HepG2 (cell line): Measurements from ENCODE around the gene PARD3. TPM values are rescaled to one million over a fixed set of nuclear protein-coding genes. Genes with fewer than 3 reads are reported as not detected.

Experiments
- ATAC-seq: fragments of 200-7000 bp; cut with Tn5 transposase; 3 replicates; pipeline ENCODE4 v1.9.1; 2020; ENCODE audit warnings: mild to moderate bottlenecking, moderate library complexity
- BruUV-seq: library from RNA; stranded (reverse); fragments of 400-500 nt; replicated peaks from 2 replicates; lab custom pipeline; 2021; lab: Mats Ljungman, UMichigan
- CTCF ChIA-PET: fragments of 300-600 bp; formaldehyde crosslinking; extraction: SDS; loops from one replicate; lab custom pipeline; 2021; ENCODE audit warnings: low total read pairs, inconsistent platforms, low intra/inter-chr PET ratio; lab: Yijun Ruan, JAX
- POLR2A ChIA-PET: fragments of 350-600 bp; sonication (Branson Sonifier 250); formaldehyde crosslinking; loops from one replicate; lab custom pipeline; 2020; ENCODE audit warnings: antibody characterized with exemption, inconsistent platforms; lab: Yijun Ruan, JAX
- DNase-seq: peaks from one replicate; pipeline ENCODE4 v3.0.0-alpha.2; 2015; ENCODE audit warnings: low spot score
- FAIRE-seq: peaks from 3 replicates; lab custom pipeline; 2011; peaks lifted over from hg19 to GRCh38; lab: Jason Lieb, UNC
- H2AFZ ChIP-seq: one replicate; pipeline ENCODE4 v1.6.1; 2011; ENCODE audit warnings: low read length, inconsistent platforms
- H3K27ac ChIP-seq: fragments of 300-600 bp; 3 replicates; pipeline ENCODE4 v1.8.0; 2011; ENCODE audit warnings: mixed run types, mild to moderate bottlenecking, mixed read lengths, low read length, inconsistent platforms; ENCODE audit not compliant: insufficient read depth; ENCODE audit errors: extremely low read length
- H3K27me3 ChIP-seq, 2 experiments: fragments of 200-600 bp in 1 of 2; 2 replicates in 1 of 2; 3 replicates in 1 of 2; pipeline versions ENCODE4 v1.6.0 to v1.8.0; 2011; ENCODE audit warnings: low read length in 2 of 2, mild to moderate bottlenecking in 2 of 2, moderate library complexity in 2 of 2, inconsistent platforms in 1 of 2; ENCODE audit not compliant: insufficient read depth in 2 of 2, control insufficient read depth in 1 of 2
- H3K36me3 ChIP-seq, 2 experiments: fragments of 200-600 bp in 1 of 2; replicated peaks in 1 of 2; 2 replicates in 1 of 2; 3 replicates in 1 of 2; pipeline versions ENCODE4 v1.5.1 to v1.8.0; 2011; ENCODE audit warnings: low read length in 2 of 2, inconsistent platforms in 1 of 2; ENCODE audit not compliant: insufficient read depth in 2 of 2, control insufficient read depth in 1 of 2
- H3K4me1 ChIP-seq: 2 replicates; pipeline ENCODE4 v1.5.1; 2012; ENCODE audit warnings: low read length, inconsistent platforms; ENCODE audit not compliant: insufficient read depth
- H3K4me2 ChIP-seq: 2 replicates; pipeline ENCODE4 v1.6.0; 2011; ENCODE audit warnings: low read depth, low read length, inconsistent platforms
- H3K4me3 ChIP-seq, 3 experiments: fragments of 200-600 bp in 1 of 3; sonication (generic), shearing (Covaris generic) in 1 of 3; replicated peaks in 1 of 3; 2 replicates each; pipeline ENCODE4 v1.5.1; 2011 to 2016; ENCODE audit warnings: low read length in 3 of 3, inconsistent platforms in 2 of 3, low read depth in 2 of 3, mild to moderate bottlenecking in 2 of 3, control low read depth in 1 of 3, mixed read lengths in 1 of 3; ENCODE audit not compliant: insufficient read depth in 1 of 3
- H3K79me2 ChIP-seq: one replicate; pipeline ENCODE4 v1.6.1; 2011; ENCODE audit warnings: low read length, inconsistent platforms; ENCODE audit not compliant: insufficient read depth
- H3K9ac ChIP-seq: 2 replicates; pipeline ENCODE4 v1.6.0; 2011; ENCODE audit warnings: mild to moderate bottlenecking, low read depth, low read length, inconsistent platforms; ENCODE audit not compliant: insufficient read depth
- H3K9me3 ChIP-seq: 2 replicates; pipeline ENCODE4 v1.5.1; 2012; ENCODE audit warnings: mild to moderate bottlenecking, low read length
- H4K20me1 ChIP-seq: 2 replicates; pipeline ENCODE4 v1.6.0; 2011; ENCODE audit warnings: inconsistent platforms, mild to moderate bottlenecking, low read length, moderate library complexity; ENCODE audit not compliant: insufficient read depth
- ADNP ChIP-seq: sonication (generic); formaldehyde crosslinking; IDR thresholded peaks from 2 replicates; pipeline ENCODE4 v1.4.0; 2020; ENCODE audit warnings: missing genetic modification reagents
- AGO1 ChIP-seq: fragments of 200-400 bp; formaldehyde crosslinking; IDR thresholded peaks from 2 replicates; pipeline ENCODE4 v1.6.1; 2017; ENCODE audit warnings: mild to moderate bottlenecking, low read depth, low read length, moderate library complexity; ENCODE audit not compliant: poor library complexity, severe bottlenecking
- CEBPB ChIP-seq: IDR thresholded peaks from 2 replicates; pipeline ENCODE4 v1.6.1; 2011; ENCODE audit warnings: low read depth, low read length, improper control_type of control experiment, borderline replicate concordance
- ERF ChIP-seq: IDR thresholded peaks from 2 replicates; pipeline ENCODE4 v1.6.1; 2018; ENCODE audit warnings: missing biosample characterization, missing genetic modification reagents
- SMAD9 ChIP-seq: sonication (generic); formaldehyde crosslinking; IDR thresholded peaks from 2 replicates; pipeline ENCODE4 v1.5.1; 2020; ENCODE audit warnings: mild to moderate bottlenecking, missing genetic modification reagents
- TSC22D2 ChIP-seq: sonication (generic); formaldehyde crosslinking; IDR thresholded peaks from 2 replicates; pipeline ENCODE4 v1.5.1; 2020; ENCODE audit warnings: missing genetic modification reagents, mild to moderate bottlenecking, borderline replicate concordance
- ZNF546 ChIP-seq: sonication (generic); formaldehyde crosslinking; conservative IDR thresholded peaks from 2 replicates; pipeline ENCODE4 v1.8.1; 2023; ENCODE audit warnings: mild to moderate bottlenecking, missing genetic modification reagents
- ZSCAN25 ChIP-seq: sonication (generic); formaldehyde crosslinking; IDR thresholded peaks from 2 replicates; pipeline ENCODE4 v1.8.0; 2022; ENCODE audit warnings: mild to moderate bottlenecking, missing genetic modification reagents
- WGBS: methylation state at CpG from one replicate; pipeline ENCODE4 v1.1.6; 2017; ENCODE audit warnings: low lambda C conversion rate; 5-methylcytosine and 5-hydroxymethylcytosine counted together
- in situ Hi-C: cut with HindIII; loops from 2 replicates; pipeline ENCODE4 v1.10.0; 2017; ENCODE audit warnings: low pct_unique_long_range_greater_than_20kb; ENCODE audit not compliant: extremely low pct_ligation_motif_present
- intact Hi-C: fragments of 100-400 bp; cut with micrococcal nuclease; formaldehyde crosslinking; loops from one replicate; pipeline ENCODE4 v1.10.0; 2022; ENCODE audit not compliant: unreplicated experiment
- polyA plus RNA-seq, 8 experiments: library from polyadenylated mRNA; depleted of rRNA in 3 of 8; stranded (reverse) in 7 of 8; unstranded in 1 of 8; fragments of >200 nt; fragmentation: Illumina TruSeq in 4 of 8; extraction: Trizol in 4 of 8; gene quantifications; 2 replicates each; pipeline versions ENCODE4 v1.2.1 to v1.2.3, GENCODE V29; 2011 to 2016; ENCODE audit warnings: low read depth in 4 of 8, missing spikeins in 1 of 8, mixed read lengths in 1 of 8; ENCODE audit not compliant: insufficient read depth in 1 of 8
- total RNA-seq, 5 experiments: library from RNA; depleted of rRNA; stranded (reverse); fragments of >200 nt; fragmentation: Illumina TruSeq; extraction: Trizol; gene quantifications; 2 replicates each; pipeline ENCODE4 v1.2.3, GENCODE V29; 2016; ENCODE audit warnings: low read depth in 1 of 5
- TF ChIP-seq, protein P1 (sequence below): sonication (generic); formaldehyde crosslinking; IDR thresholded peaks from 2 replicates; pipeline ENCODE4 v1.4.0; 2020; ENCODE audit warnings: mild to moderate bottlenecking, missing genetic modification reagents
- TF ChIP-seq, protein P2 (sequence below): sonication (generic); formaldehyde crosslinking; IDR thresholded peaks from 2 replicates; pipeline ENCODE4 v1.4.0; 2020; ENCODE audit warnings: missing genetic modification reagents
- TF ChIP-seq, protein P3 (sequence below): IDR thresholded peaks from 2 replicates; pipeline ENCODE4 v1.6.1; 2016; ENCODE audit warnings: low read depth, missing genetic modification reagents, missing compliant biosample characterization

Gene PARD3
- total and polyA plus RNA-seq, 2 of the 13 experiments (the other 11 are each of a cell fraction or from before 2014, with no cell fraction given): 40.9 to 60.0 TPM

DNA sequence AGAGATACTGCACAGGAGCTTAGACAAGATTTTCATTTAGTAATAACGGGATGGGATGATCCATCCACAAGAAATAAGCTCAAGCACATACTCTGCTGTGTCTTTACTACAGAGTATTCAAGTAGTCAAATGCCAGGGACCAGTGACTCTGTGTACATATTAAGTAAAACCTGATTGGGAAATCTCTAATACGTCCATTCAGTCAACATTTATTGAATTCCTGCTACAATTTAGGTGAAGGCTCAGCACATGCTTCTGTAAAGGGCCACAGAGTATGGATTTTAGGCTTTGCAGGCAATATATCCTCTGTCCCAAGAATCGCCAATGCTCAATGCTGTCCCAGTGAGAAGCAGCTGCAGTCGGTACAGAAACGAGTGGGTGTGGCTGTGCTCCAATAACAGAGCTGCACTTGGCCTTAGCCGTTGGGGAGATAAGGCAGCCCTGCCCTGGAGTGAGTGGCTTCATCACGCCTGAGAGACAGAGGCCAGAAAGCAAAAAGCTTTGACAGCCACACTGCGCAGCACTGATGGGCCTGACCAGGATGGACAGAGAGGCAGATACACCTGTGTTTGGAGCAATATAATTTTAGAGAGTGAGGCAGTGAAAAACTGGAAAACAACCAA lies 186.8 kb downstream of the PARD3 start:
- intact Hi-C loops: no loop called here

DNA sequence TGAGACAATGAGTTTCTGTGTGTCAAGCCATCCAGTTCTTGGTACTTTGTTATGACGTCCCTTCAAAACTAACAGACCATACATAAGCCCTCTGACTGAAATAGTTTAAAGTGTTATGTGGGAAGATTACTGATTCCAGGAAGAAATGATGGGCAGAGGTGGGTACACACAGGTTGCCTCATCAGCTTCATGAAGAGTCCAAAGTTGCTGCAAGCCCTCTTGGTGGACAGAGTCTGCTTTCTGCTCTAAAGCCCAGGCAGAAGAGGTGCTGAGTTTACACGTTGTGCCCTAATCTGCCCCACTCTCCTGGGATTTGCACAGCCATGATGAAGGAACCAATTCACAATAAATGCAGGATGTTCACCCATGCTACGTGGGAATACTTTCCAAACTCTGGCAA lies 187.4 kb downstream of the PARD3 start:
- Histone ChIP-seq H3K27me3 (no peaks in the 10 kb centered on the region), H3K9me3 (no peaks in the 10 kb centered on the region), H4K20me1 (peaks cover 3% of the 10 kb centered on the region; the same call in 1 of the 2 replicates), H3K79me2 (no peaks in the 10 kb centered on the region), H3K36me3 (no peaks in the 10 kb centered on the region), H3K4me2 (no peak overlapping the region), H3K9ac (no peak overlapping the region), H3K4me3 (no peak overlapping the region), H2AFZ (no peak overlapping the region), H3K4me1 (peaks cover 40% of the 10 kb centered on the region), H3K27ac (no peak overlapping the region)
- in situ Hi-C loops (loop anchor here (25.0 kb wide), 2 partner anchors 490 to 1290 kb away; partner anchors contain the start of gene NRP1), intact Hi-C loops (no loop called here)
- CTCF ChIA-PET: no interaction called here
- no peak for FAIRE-seq
- POLR2A ChIA-PET: no interaction called here
- DNase-seq: peak; percentile 44
- WGBS: 77% methylated on average over 3 of the region's 3 CpGs
- peak; percentile 35 for ATAC-seq
- no TSS peak for BruUV-seq
- TF ChIP-seq, protein P1, sequence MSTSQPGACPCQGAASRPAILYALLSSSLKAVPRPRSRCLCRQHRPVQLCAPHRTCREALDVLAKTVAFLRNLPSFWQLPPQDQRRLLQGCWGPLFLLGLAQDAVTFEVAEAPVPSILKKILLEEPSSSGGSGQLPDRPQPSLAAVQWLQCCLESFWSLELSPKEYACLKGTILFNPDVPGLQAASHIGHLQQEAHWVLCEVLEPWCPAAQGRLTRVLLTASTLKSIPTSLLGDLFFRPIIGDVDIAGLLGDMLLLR (CRISPR knock-in tag): no peak
- TF ChIP-seq TSC22D2 (CRISPR knock-in tag) (no peak), ZSCAN25 (CRISPR knock-in tag) (no peak), ZNF546 (no peak), CEBPB (peak; percentile 46; the same call in 1 of the 2 replicates), ERF (CRISPR knock-in tag) (no peak), SMAD9 (CRISPR knock-in tag) (no peak)
- TF ChIP-seq, protein P2, sequence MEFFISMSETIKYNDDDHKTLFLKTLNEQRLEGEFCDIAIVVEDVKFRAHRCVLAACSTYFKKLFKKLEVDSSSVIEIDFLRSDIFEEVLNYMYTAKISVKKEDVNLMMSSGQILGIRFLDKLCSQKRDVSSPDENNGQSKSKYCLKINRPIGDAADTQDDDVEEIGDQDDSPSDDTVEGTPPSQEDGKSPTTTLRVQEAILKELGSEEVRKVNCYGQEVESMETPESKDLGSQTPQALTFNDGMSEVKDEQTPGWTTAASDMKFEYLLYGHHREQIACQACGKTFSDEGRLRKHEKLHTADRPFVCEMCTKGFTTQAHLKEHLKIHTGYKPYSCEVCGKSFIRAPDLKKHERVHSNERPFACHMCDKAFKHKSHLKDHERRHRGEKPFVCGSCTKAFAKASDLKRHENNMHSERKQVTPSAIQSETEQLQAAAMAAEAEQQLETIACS (CRISPR knock-in tag): no peak
- TF ChIP-seq, protein P3, sequence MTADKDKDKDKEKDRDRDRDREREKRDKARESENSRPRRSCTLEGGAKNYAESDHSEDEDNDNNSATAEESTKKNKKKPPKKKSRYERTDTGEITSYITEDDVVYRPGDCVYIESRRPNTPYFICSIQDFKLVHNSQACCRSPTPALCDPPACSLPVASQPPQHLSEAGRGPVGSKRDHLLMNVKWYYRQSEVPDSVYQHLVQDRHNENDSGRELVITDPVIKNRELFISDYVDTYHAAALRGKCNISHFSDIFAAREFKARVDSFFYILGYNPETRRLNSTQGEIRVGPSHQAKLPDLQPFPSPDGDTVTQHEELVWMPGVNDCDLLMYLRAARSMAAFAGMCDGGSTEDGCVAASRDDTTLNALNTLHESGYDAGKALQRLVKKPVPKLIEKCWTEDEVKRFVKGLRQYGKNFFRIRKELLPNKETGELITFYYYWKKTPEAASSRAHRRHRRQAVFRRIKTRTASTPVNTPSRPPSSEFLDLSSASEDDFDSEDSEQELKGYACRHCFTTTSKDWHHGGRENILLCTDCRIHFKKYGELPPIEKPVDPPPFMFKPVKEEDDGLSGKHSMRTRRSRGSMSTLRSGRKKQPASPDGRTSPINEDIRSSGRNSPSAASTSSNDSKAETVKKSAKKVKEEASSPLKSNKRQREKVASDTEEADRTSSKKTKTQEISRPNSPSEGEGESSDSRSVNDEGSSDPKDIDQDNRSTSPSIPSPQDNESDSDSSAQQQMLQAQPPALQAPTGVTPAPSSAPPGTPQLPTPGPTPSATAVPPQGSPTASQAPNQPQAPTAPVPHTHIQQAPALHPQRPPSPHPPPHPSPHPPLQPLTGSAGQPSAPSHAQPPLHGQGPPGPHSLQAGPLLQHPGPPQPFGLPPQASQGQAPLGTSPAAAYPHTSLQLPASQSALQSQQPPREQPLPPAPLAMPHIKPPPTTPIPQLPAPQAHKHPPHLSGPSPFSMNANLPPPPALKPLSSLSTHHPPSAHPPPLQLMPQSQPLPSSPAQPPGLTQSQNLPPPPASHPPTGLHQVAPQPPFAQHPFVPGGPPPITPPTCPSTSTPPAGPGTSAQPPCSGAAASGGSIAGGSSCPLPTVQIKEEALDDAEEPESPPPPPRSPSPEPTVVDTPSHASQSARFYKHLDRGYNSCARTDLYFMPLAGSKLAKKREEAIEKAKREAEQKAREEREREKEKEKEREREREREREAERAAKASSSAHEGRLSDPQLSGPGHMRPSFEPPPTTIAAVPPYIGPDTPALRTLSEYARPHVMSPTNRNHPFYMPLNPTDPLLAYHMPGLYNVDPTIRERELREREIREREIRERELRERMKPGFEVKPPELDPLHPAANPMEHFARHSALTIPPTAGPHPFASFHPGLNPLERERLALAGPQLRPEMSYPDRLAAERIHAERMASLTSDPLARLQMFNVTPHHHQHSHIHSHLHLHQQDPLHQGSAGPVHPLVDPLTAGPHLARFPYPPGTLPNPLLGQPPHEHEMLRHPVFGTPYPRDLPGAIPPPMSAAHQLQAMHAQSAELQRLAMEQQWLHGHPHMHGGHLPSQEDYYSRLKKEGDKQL (CRISPR knock-in tag): no peak

More for the DNA sequence above, 186.8 kb downstream of the PARD3 start:
- FAIRE-seq (no peak), DNase-seq (peak; percentile 19), ATAC-seq (peak; percentile 60)
- no peak overlapping the region for H3K4me2 ChIP-seq
- peaks cover 40% of the 10 kb centered on the region for H3K4me1 ChIP-seq
- no TSS peak for BruUV-seq
- H3K79me2 ChIP-seq: peaks cover 1% of the 10 kb centered on the region
- 0 out of 5 replicates have a peak, but pooled peaks cover 0 to under 1% of the 10 kb centered on the region in 2 experiments for H3K36me3 ChIP-seq
- H3K27ac ChIP-seq: no peak overlapping the region
- ChIA-PET CTCF (no interaction called here), POLR2A (no interaction called here)
- H3K4me3 ChIP-seq: no peak overlapping the region
- TF ChIP-seq AGO1 (no peak), CEBPB (0 out of 2 replicates have a peak, but pooled peaks have one; percentile 5), ADNP (CRISPR knock-in tag) (no peak)
- no peaks in the 10 kb centered on the region for H3K27me3 ChIP-seq
- WGBS: 43% methylated on average over 7 of the region's 8 CpGs
- H3K9ac ChIP-seq: no peak overlapping the region
- in situ Hi-C loops: loop anchor here (25.0 kb wide), 2 partner anchors 491 to 1291 kb away; partner anchors contain the start of gene NRP1
- no peaks in the 10 kb centered on the region for H3K9me3 ChIP-seq
- H4K20me1 ChIP-seq: peaks cover 3% of the 10 kb centered on the region; the same call in 1 of the 2 replicates
- no peak overlapping the region for H2AFZ ChIP-seq
